Activated CD8-positive, alpha-beta memory T cell treated with anti-CD3 and anti-CD28 coated beads for 36 hours (primary cell): ENCODE measurements around the gene APOBEC4. TPM values are rescaled to one million over a fixed set of nuclear protein-coding genes. Genes with fewer than 3 reads are reported as not detected.
"Not testable (repeated sequence)": the region's sequence is repeated elsewhere in the genome, so short reads cannot be mapped to it uniquely, and the experiment has no call there.

Source experiments
- CTCF ChIA-PET: fragments of 350-600 bp; sonication (Branson Sonifier 250); formaldehyde crosslinking; loops from one replicate; lab custom pipeline; 2021; ENCODE audit warnings: antibody characterized with exemption; lab: Charles Lee
- POLR2A ChIA-PET: fragments of 350-600 bp; sonication (Branson Sonifier 250); formaldehyde crosslinking; loops from one replicate; lab custom pipeline; 2021; ENCODE audit warnings: antibody characterized with exemption; lab: Charles Lee
- total RNA-seq, 2 experiments: library from RNA; stranded (reverse); gene quantifications; one replicate each; pipeline ENCODE4 v1.2.3, GENCODE V29; 2021

Gene APOBEC4
- total RNA-seq, 2 experiments from 2014 or later, result not detected

- CTCF ChIA-PET, result interaction anchor here (0.6 kb wide), 1 partner anchor 43 kb away, joined by 3 read pairs; no protein-coding TSS in a partner anchor
- POLR2A ChIA-PET, result no interaction called here
These were observed 12.9 kb downstream of the APOBEC4 start for GRCh38 chr1:183640193-183640592.

- CTCF ChIA-PET, result no interaction called here
- POLR2A ChIA-PET, result no interaction called here
These were observed 14.3 kb downstream of the APOBEC4 start for GRCh38 chr1:183638649-183639387.

DNA sequence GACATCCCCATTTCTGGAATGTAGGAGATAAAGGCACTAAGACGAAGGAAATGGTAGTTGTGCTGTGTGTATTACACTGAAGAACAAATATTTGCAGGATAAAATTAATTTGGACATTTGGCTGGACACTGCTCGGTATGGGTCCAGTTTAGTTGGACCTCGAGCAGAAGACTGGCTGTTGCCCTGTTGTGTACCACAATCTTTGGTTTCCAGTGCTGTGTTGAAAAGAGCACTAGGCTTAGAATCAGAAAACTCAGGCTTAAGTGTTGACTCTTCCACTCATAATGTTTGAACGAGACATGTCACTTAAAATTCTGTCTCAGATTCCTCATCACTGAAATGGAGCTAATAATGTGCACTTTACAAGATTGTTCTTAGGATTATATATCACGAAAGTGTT is 16.3 kb downstream of the APOBEC4 start:
- ChIA-PET POLR2A (no interaction called here), CTCF (no interaction called here)

- ChIA-PET CTCF (no interaction called here), POLR2A (interaction anchor here (0.6 kb wide), 1 partner anchor 16 kb away, joined by 3 read pairs; no protein-coding TSS in a partner anchor)
These were observed 16.8 kb downstream of the APOBEC4 start for GRCh38 chr1:183636334-183636682.

GRCh38 chr1:183635606-183636333 is 17.3 kb downstream of the APOBEC4 start, which contains the start of gene ARPC5:
Gene ARPC5 (minus strand): TSS chr1:183635783. CDS start chr1:183635659, 124 bp downstream.
- POLR2A ChIA-PET, result interaction anchor here (0.6 kb wide), 1 partner anchor 17 kb away, joined by 3 read pairs; no protein-coding TSS in a partner anchor
- CTCF ChIA-PET, result no interaction called here

- CTCF ChIA-PET, result interaction anchor here (0.6 kb wide), 1 partner anchor 1531 kb away, joined by 6 read pairs; no protein-coding TSS in a partner anchor
- POLR2A ChIA-PET, result interaction anchor here (1.8 kb wide), 1 partner anchor 163 kb away, joined by 7 read pairs; the partner anchor contains the start of gene SMG7
These were observed 18.0 kb downstream of the APOBEC4 start for GRCh38 chr1:183635099-183635605.

DNA sequence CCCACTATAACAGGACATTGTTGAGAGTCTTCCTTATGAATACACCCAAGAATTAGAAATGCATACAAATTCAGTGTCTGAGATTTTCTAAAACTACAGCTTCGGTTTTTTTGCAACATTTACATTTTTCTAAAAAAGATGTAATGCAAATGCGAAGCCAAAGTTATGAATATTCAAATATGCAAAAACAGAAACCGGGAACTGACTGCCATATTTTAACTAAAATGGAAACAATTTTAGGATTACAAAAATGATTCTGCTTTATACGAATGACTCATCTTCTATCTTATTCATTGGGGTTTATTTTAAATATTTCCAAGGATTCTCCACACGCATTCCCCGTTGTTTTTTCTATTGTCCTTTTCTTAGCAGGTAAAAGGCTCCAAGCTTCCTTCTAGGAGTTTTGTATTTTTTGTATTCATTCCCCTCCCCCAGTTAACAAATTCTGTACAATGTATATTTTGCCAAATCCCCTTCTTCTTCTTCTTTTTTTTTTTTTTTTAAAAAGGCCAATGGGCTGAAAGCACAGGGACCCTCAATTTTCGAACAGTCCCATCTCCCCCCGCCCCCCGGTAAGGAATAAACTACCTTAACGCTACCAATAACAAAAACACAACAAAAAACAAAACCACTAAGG is 18.6 kb downstream of the APOBEC4 start:
- CTCF ChIA-PET, result interaction anchor here (0.6 to 1.5 kb wide), 5 partner anchors 19 to 1531 kb away, joined by 3 to 6 read pairs (median 3); no protein-coding TSS in a partner anchor
- POLR2A ChIA-PET, result interaction anchor here (0.7 to 1.8 kb wide), 2 partner anchors 18 to 162 kb away, joined by 6 to 7 read pairs; partner anchors contain the start of genes APOBEC4 and SMG7

GRCh38 chr1:183633676-183634343 is 19.3 kb downstream of the APOBEC4 start:
- CTCF ChIA-PET, result interaction anchor here (0.7 to 1.5 kb wide), 4 partner anchors 20 to 321 kb away, joined by 3 to 4 read pairs (median 3); no protein-coding TSS in a partner anchor
- POLR2A ChIA-PET, result interaction anchor here (1.8 kb wide), 1 partner anchor 162 kb away, joined by 7 read pairs; the partner anchor contains the start of gene SMG7

GRCh38 chr1:183632964-183633363 is 20.2 kb downstream of the APOBEC4 start:
- CTCF ChIA-PET, result interaction anchor here (0.7 to 1.5 kb wide), 3 partner anchors 23 to 70 kb away, joined by 3 read pairs; no protein-coding TSS in a partner anchor
- POLR2A ChIA-PET, result no interaction called here

- ChIA-PET POLR2A (no interaction called here), CTCF (no interaction called here)
These were observed 21.0 kb downstream of the APOBEC4 start for GRCh38 chr1:183632114-183632513.

DNA sequence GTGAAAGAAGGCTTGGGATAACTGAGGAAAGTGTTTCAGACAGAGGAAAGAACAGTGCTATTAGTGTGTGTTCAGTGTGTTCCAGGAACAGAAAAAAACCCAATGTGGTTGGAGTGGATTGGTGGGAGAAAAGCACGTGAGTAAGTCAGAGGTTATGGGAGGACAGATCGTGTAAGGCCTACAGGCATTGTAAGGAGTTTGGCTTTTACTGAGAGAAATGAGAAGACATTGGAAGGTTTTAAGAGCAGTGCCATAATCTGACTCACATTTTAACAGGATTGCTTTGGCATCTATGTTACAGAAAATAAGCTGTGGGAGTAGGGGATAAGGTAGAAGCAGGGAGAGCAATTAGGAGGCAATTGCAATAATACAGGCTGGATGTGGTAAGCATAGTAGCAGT is 22.4 kb downstream of the APOBEC4 start:
- ChIA-PET CTCF (no interaction called here), POLR2A (no interaction called here)

- CTCF ChIA-PET, result interaction anchor here (0.7 kb wide), 1 partner anchor 262 kb away, joined by 3 read pairs; no protein-coding TSS in a partner anchor
- POLR2A ChIA-PET, result no interaction called here
These were observed 24.6 kb downstream of the APOBEC4 start for GRCh38 chr1:183628537-183628936.

GRCh38 chr1:183626236-183626635 is 26.9 kb downstream of the APOBEC4 start:
- POLR2A ChIA-PET, result not testable (repeated sequence)

DNA sequence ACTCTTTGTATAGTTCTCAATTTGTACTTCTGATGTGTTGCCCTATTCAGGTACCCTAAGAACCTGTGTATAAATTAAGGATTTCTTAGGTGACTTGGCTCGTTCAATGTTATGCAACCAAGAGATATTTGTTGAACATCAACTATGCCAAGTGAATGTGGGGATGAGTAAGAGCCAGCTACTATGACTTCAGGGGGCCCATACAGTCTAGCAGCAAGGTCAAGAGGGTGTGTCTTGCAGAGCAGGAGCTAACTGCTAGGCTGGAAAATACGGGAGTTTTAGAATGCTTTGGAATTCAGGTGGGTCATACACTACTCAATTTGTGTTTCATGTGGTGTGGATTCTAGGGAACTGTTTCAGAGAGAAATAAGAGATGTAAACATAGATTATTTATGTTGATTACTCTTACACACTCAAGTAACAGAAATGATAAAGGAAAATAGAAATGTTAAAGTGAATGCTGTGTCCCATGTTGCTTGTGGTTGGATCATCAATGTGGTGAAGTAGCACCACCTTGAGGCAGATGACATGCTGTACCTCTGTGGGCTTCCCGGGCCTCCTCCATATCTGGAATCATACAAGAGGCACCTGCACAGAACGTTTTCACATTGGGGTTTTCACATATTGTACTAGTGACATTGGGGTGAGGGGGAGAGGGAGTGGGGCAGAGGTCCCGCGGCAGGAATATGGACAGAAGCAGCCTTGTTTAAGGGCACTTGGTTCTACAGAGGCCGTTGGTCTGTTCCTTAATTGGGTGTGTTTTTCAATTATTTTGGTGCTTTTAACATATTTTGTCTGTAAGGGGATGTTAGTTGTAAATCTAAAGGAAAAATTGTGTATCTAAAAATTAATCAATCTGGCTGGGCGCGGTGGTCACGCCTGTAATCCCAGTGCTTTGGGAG is 30.0 kb downstream of the APOBEC4 start:
- POLR2A ChIA-PET, result no interaction called here
- CTCF ChIA-PET, result no interaction called here

More at GRCh38 chr1:183626236-183626635, 26.9 kb downstream of the APOBEC4 start:
- CTCF ChIA-PET, result not testable (repeated sequence)

GRCh38 chr1:183622013-183622412 is 31.1 kb downstream of the APOBEC4 start:
- ChIA-PET CTCF (no interaction called here), POLR2A (no interaction called here)

DNA sequence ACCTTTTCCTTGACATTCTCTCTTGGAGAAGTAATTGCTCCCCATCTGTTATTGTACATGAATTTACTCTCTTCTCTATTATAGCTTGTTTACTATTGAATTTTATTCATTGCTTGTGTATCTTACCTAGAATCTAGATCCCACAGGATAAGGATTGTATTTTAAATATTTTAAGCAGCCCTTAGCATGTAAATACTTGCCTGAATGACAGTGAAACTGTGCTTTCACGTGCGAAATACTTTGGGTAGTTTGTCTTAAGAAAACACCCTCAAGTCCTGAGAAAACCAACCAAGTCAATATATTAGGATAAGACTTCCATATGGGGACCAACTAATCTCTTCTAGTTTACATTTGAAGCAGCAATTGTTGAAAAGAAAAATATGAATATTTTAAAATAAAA is 32.8 kb downstream of the APOBEC4 start:
- ChIA-PET POLR2A (no interaction called here), CTCF (no interaction called here)

GRCh38 chr1:183619781-183620180 is 33.3 kb downstream of the APOBEC4 start:
- ChIA-PET POLR2A (no interaction called here), CTCF (no interaction called here)

DNA sequence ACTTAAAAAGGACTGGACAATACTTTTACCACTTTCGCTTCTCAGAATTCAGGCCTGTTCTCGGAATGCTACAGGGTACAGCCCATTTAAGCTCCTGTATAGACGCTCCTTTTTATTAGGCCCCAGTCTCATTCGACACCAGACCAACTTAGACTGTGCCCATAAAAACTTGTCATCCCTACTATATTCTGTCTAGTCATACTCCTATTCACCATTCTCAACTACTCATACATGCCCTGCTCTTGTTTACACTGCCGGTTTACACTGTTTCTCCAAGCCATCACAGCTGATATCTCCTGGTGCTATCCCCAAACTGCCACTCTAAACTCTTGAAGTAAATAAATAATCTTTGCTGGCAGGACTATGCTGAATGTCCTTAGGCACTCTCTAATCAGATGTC is 34.9 kb downstream of the APOBEC4 start:
- POLR2A ChIA-PET, CTCF ChIA-PET: not testable (repeated sequence)
